HG02571 (cell line): ENCODE measurements around the gene RDM1.
"Not testable (repeated sequence)": the region's sequence is repeated elsewhere in the genome, so short reads cannot be mapped to it uniquely, and the experiment has no call there.

Experiments
- ATAC-seq: cut with Tn5 transposase; IDR thresholded peaks from one replicate; pipeline ENCODE4 v1.9.1; 2021; ENCODE audit warnings: mild to moderate bottlenecking, moderate library complexity; ENCODE audit not compliant: unreplicated experiment

RDM1 gene

DNA sequence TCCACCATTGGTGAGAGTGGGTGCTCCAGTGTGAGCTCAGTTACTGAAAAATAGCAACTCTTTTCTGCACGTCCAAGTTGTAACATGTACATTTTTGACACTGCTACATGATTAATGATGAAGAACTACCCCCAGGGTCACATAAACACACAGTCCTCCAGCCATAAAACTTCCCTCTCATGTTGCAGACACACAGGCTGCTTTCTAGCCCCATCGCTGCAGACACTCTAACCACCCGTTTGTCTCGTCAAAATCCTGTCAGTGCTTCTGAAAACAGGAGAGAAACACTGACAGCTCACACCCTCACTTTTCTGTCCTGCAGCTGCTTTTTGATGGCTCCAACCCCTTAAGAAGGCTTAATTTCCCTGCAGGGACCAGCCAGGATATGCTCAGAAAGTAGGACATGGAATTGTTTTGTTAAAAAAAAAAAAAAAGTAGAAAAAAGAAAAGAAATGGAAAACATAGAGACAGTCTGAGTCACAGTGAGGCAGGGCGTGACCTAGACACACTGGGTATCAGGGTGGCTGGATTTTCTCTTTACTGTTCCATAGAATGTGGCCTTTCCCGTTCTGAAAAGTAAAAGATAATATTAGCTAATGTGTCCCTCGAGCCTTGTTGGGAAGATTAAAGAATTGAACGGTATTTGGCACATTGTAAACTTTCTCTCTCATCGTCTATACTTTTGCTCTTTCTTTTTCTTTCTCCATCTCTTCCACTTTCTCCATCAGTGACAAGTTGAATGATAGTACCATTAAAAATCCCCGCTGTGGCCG, 29.7 kb downstream of the RDM1 start:
- no peak for ATAC-seq

GRCh38 chr17:35900280-35900679, 30.3 kb downstream of the RDM1 start:
- no peak for ATAC-seq

DNA sequence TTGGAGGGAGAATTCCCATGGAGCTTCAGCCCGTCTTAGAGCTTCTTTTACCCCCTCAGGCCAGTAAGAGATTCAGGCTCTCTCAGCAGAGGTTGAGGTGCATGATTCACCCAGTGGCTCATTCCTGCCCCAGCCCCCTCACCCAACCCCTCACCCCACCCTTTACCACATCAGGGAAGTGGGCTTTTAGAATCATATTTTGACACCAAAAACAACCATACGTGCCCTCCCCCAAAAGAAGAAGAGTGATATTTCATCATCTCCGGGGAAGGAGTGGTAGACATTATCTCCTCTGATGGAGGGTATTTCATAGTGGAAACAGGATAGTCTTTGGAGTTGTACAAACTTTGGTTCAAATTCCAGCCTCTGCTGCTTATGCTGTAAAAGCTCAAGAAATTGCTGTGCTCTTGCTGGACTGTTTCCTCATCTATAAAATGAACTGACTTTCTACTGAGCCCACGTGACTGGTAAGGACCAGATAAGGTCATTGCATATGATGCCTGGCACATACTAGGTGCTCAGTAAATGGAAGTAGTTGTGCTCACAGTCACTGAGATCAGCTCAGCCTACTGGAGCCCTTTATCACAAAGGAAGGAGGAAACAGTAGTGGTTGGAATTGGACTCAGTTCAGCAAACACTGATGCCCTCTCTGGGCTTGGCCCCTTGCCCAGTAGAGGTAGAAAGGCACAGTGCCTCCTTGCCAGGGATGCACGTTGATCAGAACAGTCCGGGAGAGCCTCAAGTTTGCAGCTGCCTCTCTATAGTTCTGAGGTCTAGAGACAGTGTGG, 32.1 kb downstream of the RDM1 start:
- no peak for ATAC-seq

- ATAC-seq, result not testable (repeated sequence)
Observed at GRCh38 chr17:35897772-35898171, 32.8 kb downstream of the RDM1 start.

DNA sequence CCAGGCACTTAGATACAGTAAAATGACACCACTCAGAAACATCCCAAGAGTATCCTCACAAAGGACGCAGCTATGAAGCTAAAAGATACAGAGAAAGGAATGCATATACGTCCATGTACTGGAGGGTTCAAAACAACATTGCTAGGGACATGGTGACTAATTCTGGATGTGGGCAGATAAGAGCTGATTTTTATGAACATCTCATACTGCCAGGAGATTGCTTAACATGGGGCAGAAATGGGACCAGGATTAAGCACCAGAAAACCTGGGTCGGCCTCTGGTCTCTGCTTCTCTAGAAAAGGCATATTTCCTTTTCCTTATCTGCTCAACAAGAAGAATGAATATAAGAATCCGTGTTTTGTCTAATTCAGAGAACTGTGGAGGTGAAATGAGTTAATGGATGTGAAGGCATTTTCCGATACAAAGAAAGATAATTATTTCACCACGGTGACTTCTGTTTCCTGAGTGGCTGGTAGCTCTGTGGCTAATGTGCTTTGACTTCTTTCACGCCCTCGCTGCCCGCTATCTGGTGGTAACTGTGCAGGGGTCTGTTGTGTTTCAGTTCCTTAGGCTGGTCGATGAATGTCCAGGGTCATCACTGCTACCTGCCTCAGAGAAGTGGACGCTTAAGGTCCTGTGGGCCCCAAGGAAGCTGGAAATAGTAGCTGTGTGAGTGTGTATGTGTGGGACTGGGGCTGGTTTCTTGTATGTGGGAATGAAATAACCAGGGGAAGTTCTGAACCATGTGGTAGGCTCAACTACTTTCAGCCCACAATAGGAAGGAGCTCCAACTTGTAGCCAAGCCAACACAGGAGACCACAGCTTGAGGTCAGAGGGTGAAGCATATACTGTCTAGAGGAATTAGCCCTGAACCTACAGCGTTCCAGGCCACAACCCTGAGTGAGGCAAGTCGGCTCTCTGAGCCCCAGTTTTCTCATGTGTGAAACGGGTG, 34.7 kb downstream of the RDM1 start:
- ATAC-seq, result no peak

- ATAC-seq, result no peak
Observed at GRCh38 chr17:35894206-35894605, 36.4 kb downstream of the RDM1 start.

GRCh38 chr17:35893751-35894150, 36.8 kb downstream of the RDM1 start:
- no peak for ATAC-seq

DNA sequence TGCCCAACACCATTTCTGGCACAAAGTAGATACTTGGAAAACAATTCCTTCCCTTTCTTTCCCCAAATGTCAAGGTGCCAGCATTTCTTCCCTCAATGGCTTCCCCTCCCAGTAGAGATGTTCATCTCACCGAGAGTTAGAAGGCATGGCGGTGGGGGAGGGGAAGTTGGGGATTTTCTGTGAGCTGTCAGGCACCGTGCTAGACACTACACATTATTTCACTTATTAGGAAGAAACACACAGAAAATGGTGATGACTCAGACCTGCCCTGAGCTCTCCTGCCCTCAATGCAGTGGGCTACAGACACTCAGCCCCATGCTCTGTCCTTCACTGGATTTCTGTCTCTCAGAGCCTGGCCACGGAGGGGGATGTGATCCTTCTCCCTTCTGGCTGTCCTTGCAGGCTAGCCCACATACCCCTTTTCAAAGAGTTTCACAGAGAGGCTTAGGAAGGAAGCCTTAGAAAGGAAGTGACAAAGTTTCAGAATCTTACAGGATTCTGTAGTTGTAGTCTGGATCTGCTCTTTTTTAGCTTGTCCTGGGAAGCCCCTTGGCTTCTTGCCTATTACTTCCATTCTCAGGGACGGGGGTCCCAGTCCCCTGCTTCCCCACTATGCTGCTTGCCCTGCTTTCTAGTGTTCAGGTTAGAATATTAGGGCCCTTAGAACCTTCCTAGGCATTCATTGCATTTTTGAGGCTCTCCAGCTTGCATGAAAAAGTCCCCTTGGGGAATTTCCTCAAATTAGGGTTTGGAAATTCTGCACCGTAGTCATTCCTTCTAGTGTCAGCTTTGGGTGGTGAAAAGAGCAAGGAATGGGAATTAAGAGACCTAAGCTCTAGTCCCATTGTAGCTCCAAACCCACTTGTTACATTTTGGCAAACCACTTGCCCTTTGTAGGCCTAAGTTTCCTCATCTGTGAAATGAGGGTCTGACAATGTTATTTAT, 38.2 kb downstream of the RDM1 start:
- ATAC-seq, result no peak

DNA sequence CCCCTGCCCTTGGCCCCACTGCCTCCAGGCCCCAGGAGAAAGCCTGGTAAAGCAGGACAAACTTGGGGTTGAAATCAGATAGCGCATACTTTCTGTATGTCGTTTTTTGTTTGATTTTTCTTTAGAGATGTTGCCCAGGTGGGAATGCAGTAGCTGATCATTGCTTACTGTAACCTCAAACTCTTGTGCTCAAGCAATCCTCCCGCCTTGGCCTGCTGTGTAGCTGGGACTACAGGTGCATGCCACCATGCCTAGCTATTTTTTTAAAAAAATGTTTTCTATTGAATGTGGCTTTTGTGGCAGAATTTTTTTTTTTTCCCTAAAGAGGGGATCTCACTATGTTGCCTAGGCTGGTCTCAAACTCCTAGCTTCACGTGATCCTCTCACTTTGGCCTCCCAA, 39.3 kb downstream of the RDM1 start:
- ATAC-seq, result no peak

GRCh38 chr17:35890774-35891155, 39.8 kb downstream of the RDM1 start:
- no peak for ATAC-seq

DNA sequence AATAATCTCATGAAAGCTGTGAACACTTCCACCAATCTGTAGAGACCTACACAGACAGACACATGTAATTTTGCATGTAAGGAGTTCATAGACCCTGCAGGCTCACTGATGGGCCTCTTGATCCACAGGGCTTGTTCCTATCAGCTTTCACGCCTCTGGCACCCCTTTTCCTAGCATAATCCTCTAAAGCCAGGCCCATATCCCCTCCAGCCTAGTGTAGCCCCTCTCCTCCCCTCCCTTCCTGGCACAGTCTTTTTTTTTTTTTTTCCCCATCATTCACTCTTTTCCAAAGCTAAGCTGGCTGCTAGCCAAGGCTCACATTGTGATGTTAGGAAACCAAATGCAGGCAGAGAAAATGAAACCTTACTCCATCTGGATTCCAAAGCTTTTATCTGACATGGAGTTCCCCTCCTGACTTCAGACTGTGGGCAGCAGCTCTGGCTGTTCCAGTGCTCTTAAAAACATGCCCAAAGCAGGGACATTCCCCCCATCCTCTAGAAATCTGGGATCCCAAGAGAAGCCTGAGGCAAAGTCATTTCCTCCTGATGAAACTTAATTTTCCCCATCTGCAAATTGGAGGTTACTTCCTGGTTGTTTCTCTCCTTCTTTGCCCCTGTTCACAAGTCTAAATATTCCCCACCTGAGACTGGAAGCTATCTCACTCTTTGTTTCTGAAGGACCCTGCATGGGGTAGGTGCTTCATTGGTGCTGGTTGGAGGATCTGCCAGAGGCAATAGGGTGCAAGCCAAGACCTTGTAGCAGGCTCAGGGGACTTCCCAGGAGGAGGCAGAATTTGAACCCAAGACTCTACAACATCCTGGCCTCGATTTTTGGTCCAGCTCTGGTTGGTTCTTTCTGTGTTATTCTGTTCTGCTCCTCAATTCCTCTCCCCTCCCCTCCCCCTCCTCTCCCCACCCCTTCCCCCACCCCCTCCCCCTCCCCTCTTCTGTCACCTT, 40.5 kb downstream of the RDM1 start:
- ATAC-seq, result no peak

- no peak for ATAC-seq
Observed at GRCh38 chr17:35889241-35889640, 41.3 kb downstream of the RDM1 start.

DNA sequence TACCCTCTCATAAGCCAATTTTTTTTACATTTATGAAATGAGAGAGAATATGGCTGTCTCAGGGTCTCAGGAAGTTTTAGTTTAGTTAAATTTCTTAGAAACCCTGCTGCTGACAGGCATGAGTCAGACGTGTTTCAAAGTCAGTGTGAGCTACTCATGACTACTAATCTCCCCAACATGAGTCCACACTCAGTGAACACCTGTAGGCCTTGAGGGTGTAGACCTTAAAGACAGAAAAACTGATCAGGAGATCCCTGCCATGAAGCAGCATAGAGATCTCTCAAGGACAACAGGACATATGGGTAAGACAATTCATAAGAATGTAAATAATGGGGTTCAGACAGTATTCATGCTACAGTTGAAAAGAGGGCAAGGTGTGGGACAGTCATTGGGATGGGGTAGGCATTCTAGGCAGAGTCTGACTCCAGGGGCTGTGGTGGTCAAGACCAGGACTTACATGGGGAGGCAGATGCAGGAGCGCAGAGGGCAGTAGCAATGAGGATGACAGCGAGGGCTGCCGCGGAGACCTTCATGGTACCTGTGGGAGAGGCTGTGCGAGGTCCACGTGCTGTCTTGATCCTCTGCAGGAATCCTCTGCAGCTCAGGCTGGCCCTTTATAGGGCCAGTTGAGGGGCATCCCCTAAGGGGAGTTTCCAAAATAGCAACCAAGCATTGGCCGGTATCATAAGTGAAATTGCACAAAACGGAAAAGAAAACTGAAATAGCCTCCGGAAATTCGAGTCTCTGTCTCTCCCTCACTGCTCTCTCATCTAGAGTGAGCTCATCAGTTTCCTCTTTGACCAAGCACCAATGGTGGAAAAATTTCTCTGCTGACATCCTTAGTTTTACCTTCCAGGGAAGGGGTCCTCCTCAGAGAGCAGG, 50.6 kb downstream of the RDM1 start, which contains the start of gene CCL5:
CCL5 (minus strand) TSS at position 588 of the 882 bp plus-strand sequence.
- peak; percentile 88 for ATAC-seq

DNA sequence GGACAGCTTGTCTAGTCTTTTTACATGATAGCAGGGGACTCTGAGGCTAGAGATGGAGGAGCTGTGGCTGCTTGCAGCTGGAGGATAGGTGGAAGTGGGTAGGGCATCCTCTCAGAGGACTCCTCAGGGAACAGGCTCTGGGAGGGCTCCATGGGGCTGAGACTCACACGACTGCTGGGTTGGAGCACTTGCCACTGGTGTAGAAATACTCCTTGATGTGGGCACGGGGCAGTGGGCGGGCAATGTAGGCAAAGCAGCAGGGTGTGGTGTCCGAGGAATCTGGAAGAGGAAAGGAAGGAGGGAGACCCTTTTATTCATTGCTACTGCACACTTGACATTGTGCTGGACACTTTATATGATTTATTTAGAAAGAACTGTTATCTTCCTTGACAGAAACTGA, 52.2 kb downstream of the RDM1 start:
- no peak for ATAC-seq

DNA sequence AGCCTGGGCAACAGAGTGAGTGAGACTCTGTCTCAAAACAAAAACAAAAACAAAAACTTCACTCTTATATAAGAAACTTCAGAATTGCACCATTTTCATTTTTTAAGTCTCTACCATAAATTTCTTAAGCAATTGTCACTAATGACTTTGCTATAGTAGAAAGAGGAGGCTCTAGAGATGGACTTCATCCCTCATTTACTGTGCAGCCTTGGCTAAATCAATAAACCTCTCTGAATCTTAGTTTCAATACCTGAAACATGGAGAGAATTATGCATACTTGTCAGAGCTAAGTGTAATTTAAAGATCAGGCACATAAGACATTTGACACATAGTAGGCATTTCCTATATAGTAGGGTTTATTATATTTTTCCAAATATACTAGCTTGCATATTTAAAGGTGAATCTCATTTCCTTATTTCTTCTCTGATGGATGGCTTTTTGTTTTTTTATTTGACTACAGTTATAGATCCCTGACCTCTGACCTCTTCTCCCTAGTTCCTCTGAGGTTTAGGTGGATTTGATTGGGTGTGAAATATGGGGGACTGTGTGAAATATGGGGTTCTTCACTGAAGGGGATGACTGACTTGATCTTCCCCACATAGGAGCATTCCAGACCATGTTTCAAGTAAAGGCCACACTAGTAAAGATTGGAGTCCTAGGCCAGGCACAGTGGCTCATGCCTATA, 53.1 kb downstream of the RDM1 start:
- no peak for ATAC-seq

GRCh38 chr17:35876534-35876933, 54.0 kb downstream of the RDM1 start:
- no peak for ATAC-seq

- no peak for ATAC-seq
Observed at GRCh38 chr17:35875800-35876139, 54.8 kb downstream of the RDM1 start.
